ENCODE data around the gene APOBEC3A. TPM values are rescaled to one million over a fixed set of nuclear protein-coding genes. Genes with fewer than 3 reads are reported as not detected.

Gene APOBEC3A
- total RNA-seq, 2 experiments from 2014 or later = not detected

GRCh38 chr22:38935023-38935422 is 22.4 kb upstream of the APOBEC3A start:
- no peaks in the 10 kb centered on the region for H3K36me3 Mint-ChIP-seq (ENCODE audit: low read depth)
- H3K4me1 Mint-ChIP-seq = no peaks in the 10 kb centered on the region
- ChIA-PET POLR2A (no interaction called here), CTCF (no interaction called here)
- H3K27ac Mint-ChIP-seq = no peak overlapping the region
- H3K4me3 Mint-ChIP-seq = no peak overlapping the region
- H3K27me3 Mint-ChIP-seq = peaks cover 12% of the 10 kb centered on the region
- no peak for DNase-seq
- no peaks in the 10 kb centered on the region for H3K9me3 Mint-ChIP-seq

DNA sequence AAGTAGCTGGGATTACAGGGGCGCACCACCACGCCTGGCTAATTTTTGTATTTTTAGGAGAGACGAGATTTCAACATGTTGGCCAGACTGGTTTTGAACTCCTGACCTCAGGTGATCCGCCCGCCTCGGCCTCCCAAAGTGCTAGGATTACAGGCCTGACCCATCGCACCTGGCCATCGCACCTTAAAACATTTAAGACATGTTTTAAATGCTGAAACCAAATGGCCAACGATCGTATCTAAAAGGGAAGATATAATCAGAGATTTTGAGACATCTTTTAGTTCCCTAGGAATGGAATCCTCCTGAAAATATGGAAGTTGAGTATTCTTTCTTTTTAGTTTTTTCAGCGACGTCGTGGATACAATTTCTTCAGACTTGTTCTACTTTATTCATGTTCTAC is 21.8 kb upstream of the APOBEC3A start:
- H3K4me1 Mint-ChIP-seq = no peaks in the 10 kb centered on the region
- no peak overlapping the region for H3K27ac Mint-ChIP-seq
- no peaks in the 10 kb centered on the region for H3K9me3 Mint-ChIP-seq
- CTCF ChIA-PET = interaction anchor here (0.6 to 0.9 kb wide), 2 partner anchors 13 to 67 kb away, joined by 3 read pairs; no protein-coding TSS in a partner anchor
- no peak overlapping the region for H3K4me3 Mint-ChIP-seq
- H3K36me3 Mint-ChIP-seq (ENCODE audit: low read depth) = no peaks in the 10 kb centered on the region
- DNase-seq = no peak
- peaks cover 11% of the 10 kb centered on the region for H3K27me3 Mint-ChIP-seq
- POLR2A ChIA-PET = no interaction called here

DNA sequence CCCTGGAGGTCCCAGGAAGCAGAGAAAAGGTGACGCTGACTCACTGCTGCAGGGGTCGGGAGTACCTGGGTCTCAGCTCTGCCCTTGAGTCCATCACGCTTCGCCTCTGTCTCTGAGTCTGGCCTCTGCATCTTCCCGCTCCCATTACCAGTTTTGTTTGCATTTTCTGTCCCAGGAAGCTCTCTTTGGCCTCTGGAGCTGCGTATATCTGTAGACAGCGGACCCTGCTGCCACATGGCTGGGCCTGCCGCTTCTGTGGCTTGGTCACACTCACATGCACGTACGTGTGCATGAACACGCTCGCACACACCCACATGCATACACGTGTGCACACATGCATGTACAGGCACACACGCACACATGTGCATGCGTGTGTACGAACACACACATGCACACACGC is 20.8 kb upstream of the APOBEC3A start:
- no peak overlapping the region for H3K27ac Mint-ChIP-seq
- no peak overlapping the region for H3K4me3 Mint-ChIP-seq
- H3K36me3 Mint-ChIP-seq (ENCODE audit: low read depth) = no peaks in the 10 kb centered on the region
- DNase-seq = no peak
- H3K27me3 Mint-ChIP-seq = peaks cover 12% of the 10 kb centered on the region
- peaks cover 8% of the 10 kb centered on the region for H3K4me1 Mint-ChIP-seq
- no peaks in the 10 kb centered on the region for H3K9me3 Mint-ChIP-seq
- CTCF ChIA-PET = interaction anchor here (0.6 to 0.9 kb wide), 2 partner anchors 14 to 66 kb away, joined by 3 read pairs; no protein-coding TSS in a partner anchor
- POLR2A ChIA-PET = no interaction called here

- POLR2A ChIA-PET = no interaction called here
- Mint-ChIP-seq H3K4me3 (no peak overlapping the region), H3K9me3 (no peaks in the 10 kb centered on the region), H3K27ac (no peak overlapping the region), H3K36me3 (ENCODE audit: low read depth) (no peaks in the 10 kb centered on the region), H3K4me1 (peaks cover 13% of the 10 kb centered on the region), H3K27me3 (peaks cover 12% of the 10 kb centered on the region)
- CTCF ChIA-PET = no interaction called here
- no peak for DNase-seq
Observed at GRCh38 chr22:38937036-38937435, 20.4 kb upstream of the APOBEC3A start.

DNA sequence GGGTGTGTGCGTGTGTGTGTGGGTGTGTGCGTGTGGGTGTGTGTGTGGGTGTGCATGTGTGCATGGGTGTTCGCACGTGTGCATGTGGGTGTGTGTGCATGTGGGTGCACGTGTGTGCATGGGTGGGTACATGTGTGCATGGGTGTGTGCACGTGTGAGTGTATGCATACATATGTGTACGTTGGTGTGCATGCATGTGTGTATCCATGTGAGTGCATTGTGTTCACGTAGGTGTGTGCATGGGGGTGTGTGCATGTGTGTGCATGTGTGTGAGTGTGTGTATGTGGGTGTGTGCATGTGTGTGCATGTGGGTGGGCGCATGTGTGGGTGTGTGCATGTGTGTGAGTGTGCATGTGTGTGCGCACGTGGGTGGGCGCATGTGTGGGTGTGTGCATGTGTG is 19.9 kb upstream of the APOBEC3A start:
- no peak for DNase-seq
- CTCF ChIA-PET = no interaction called here
- H3K27ac Mint-ChIP-seq = no peak overlapping the region
- H3K36me3 Mint-ChIP-seq (ENCODE audit: low read depth) = no peaks in the 10 kb centered on the region
- peaks cover 12% of the 10 kb centered on the region for H3K27me3 Mint-ChIP-seq
- no peaks in the 10 kb centered on the region for H3K9me3 Mint-ChIP-seq
- no peak overlapping the region for H3K4me3 Mint-ChIP-seq
- peaks cover 15% of the 10 kb centered on the region for H3K4me1 Mint-ChIP-seq
- POLR2A ChIA-PET = no interaction called here

DNA sequence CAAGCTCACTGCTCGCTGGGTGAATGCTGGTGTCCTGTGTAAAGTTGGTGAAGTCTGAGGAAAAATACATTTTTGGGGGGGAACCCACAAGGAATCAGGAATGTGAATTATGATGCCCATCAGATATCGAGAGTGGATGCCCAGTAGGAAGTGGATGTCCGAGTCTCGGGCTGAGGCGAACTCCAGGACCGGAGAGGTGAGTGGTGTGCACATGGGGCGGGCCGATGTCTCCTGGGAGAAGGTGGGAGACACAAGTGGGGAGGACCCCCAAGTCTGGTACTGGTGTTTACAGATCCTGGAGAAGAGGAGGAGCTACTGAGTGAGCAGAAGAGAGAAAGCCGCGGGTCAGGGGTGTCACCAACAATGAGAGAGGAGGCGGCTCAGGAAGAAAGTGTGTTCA is 19.2 kb upstream of the APOBEC3A start:
- no peaks in the 10 kb centered on the region for H3K9me3 Mint-ChIP-seq
- peak overlapping the region; percentile 3 for H3K27ac Mint-ChIP-seq
- DNase-seq = no peak
- H3K4me1 Mint-ChIP-seq = peaks cover 20% of the 10 kb centered on the region
- ChIA-PET CTCF (interaction anchor here (1.4 to 1.8 kb wide), 2 partner anchors 11 to 13 kb away, joined by 3 to 5 read pairs; no protein-coding TSS in a partner anchor), POLR2A (no interaction called here)
- H3K27me3 Mint-ChIP-seq = peaks cover 6% of the 10 kb centered on the region
- H3K4me3 Mint-ChIP-seq = no peak overlapping the region
- H3K36me3 Mint-ChIP-seq (ENCODE audit: low read depth) = no peaks in the 10 kb centered on the region

DNA sequence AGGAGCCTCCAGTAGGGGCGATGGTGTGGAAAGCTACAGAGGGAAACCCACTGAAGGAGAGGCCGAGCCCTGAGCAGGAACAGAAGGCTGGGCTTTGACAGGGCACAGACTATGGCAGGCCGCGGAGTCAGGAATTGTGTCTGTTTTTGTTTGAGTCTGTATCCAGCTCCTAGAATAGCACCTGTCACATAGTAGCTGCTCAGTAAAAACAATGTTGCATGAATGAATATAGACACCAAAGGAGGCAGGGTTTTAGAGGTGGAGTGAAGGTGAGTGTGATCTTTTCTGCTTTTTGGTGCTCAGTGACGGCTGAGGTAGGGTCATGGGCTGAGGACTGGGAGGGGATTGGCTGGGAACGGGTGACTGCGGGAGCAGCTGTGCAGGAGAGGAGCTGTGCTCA is 18.5 kb upstream of the APOBEC3A start:
- Mint-ChIP-seq H3K4me3 (no peak overlapping the region), H3K27ac (no peak overlapping the region), H3K27me3 (peaks cover 10% of the 10 kb centered on the region), H3K4me1 (peaks cover 25% of the 10 kb centered on the region), H3K36me3 (ENCODE audit: low read depth) (no peaks in the 10 kb centered on the region), H3K9me3 (no peaks in the 10 kb centered on the region)
- POLR2A ChIA-PET = no interaction called here
- no peak for DNase-seq
- CTCF ChIA-PET = interaction anchor here (1.0 to 1.8 kb wide), 4 partner anchors 11 to 69 kb away, joined by 3 to 5 read pairs (median 4); no protein-coding TSS in a partner anchor

DNA sequence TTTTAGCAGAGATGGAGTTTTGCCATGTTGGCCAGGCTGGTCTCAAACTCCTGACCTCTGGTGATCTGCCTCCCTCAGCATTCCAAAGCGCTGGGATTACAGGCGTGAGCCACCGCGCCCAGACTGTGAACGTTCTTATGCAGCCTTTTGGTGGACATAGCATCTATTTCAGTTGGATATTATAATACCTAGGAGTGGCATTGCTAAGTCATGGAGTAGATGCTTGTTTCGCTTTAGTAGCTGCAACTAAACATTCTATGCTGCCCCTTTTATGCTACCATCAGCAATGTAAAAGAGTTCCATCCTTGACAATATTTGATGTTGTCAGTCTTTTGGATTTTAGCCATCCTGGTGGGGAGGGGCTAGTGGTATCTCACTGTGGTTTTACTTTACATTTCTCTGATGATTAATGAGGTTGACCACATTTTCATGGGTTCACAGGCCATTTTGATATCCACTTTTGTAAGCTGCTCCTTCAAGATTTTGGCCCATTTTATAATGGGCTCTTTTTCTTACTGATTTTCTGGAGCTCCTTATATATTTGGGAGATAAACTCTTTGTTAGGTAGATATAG is 16.5 kb upstream of the APOBEC3A start:
- DNase-seq = no peak
- H3K27ac Mint-ChIP-seq = no peak overlapping the region
- CTCF ChIA-PET = interaction anchor here (0.9 to 2.4 kb wide), 4 partner anchors 10 to 207 kb away, joined by 3 to 10 read pairs (median 4); no protein-coding TSS in a partner anchor
- peaks cover 28% of the 10 kb centered on the region for H3K4me1 Mint-ChIP-seq
- POLR2A ChIA-PET = interaction anchor here (0.9 kb wide), 1 partner anchor 73 kb away, joined by 3 read pairs; no protein-coding TSS in a partner anchor
- peaks cover 24% of the 10 kb centered on the region for H3K27me3 Mint-ChIP-seq
- H3K4me3 Mint-ChIP-seq = peak overlapping the region; percentile 70
- H3K9me3 Mint-ChIP-seq = no peaks in the 10 kb centered on the region
- no peaks in the 10 kb centered on the region for H3K36me3 Mint-ChIP-seq (ENCODE audit: low read depth)

GRCh38 chr22:38941488-38941987 is 15.9 kb upstream of the APOBEC3A start:
- H3K27me3 Mint-ChIP-seq = peaks cover 29% of the 10 kb centered on the region
- H3K4me1 Mint-ChIP-seq = peaks cover 28% of the 10 kb centered on the region
- no peaks in the 10 kb centered on the region for H3K36me3 Mint-ChIP-seq (ENCODE audit: low read depth)
- peak overlapping the region; percentile 68 for H3K27ac Mint-ChIP-seq
- POLR2A ChIA-PET = interaction anchor here (0.9 kb wide), 1 partner anchor 73 kb away, joined by 3 read pairs; no protein-coding TSS in a partner anchor
- CTCF ChIA-PET = interaction anchor here (0.6 to 2.4 kb wide), 5 partner anchors 10 to 1515 kb away, joined by 3 to 10 read pairs (median 3); no protein-coding TSS in a partner anchor
- no peaks in the 10 kb centered on the region for H3K9me3 Mint-ChIP-seq
- H3K4me3 Mint-ChIP-seq = peak overlapping the region; percentile 70
- DNase-seq = peak; percentile 31

DNA sequence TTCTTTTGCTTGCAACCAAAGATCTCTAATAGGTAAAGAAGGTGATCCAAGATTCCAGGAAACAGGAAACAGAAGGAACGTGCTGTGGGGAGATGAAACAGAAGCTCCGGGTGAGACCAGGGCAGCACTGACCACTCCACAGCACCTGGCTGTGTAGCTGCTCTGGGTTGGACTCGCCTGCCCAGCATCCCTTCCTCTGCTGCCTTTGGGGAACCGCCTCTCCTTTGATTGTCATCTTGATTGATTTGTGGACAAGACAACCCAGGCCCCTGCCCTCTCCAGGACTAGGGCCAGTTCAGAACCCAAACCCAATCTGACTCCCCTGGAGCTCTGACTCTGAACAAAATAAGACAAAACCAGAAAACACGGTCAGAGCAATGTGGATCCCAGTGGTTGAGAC is 14.7 kb upstream of the APOBEC3A start:
- no peak overlapping the region for H3K27ac Mint-ChIP-seq
- peaks cover 28% of the 10 kb centered on the region for H3K4me1 Mint-ChIP-seq
- ChIA-PET POLR2A (no interaction called here), CTCF (interaction anchor here (0.6 to 2.4 kb wide), 5 partner anchors 8 to 1157 kb away, joined by 3 to 10 read pairs (median 5); partner anchors contain the start of gene APOBEC3A)
- H3K9me3 Mint-ChIP-seq = no peaks in the 10 kb centered on the region
- DNase-seq = no peak
- no peaks in the 10 kb centered on the region for H3K36me3 Mint-ChIP-seq (ENCODE audit: low read depth)
- peaks cover 32% of the 10 kb centered on the region for H3K27me3 Mint-ChIP-seq
- no peak overlapping the region for H3K4me3 Mint-ChIP-seq

DNA sequence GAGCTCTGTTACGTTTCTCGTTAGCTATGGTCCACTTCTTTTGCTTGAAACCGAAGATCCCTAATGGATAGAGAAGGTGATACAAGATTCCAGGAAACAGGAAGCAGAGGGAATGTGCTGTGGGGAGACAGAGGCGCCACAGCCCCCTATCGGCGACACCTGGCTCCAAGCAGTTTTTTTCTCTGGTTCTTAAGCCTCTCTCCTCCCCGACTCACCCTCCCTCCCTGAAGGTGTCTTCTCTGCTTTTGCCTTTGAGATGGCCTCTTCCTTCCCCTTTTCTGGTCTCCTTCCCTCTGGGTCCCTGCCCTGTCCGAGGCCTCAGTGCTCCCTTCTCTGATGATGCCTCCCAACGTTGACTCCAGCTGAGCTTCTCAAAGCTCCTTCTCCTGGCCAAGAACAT is 14.2 kb upstream of the APOBEC3A start:
- ChIA-PET CTCF (interaction anchor here (0.6 to 2.4 kb wide), 5 partner anchors 8 to 1156 kb away, joined by 3 to 10 read pairs (median 3); partner anchors contain the start of gene APOBEC3A), POLR2A (no interaction called here)
- Mint-ChIP-seq H3K9me3 (no peaks in the 10 kb centered on the region), H3K36me3 (ENCODE audit: low read depth) (no peaks in the 10 kb centered on the region), H3K27ac (no peak overlapping the region), H3K27me3 (peaks cover 35% of the 10 kb centered on the region), H3K4me1 (peaks cover 28% of the 10 kb centered on the region), H3K4me3 (no peak overlapping the region)
- no peak for DNase-seq

GRCh38 chr22:38943882-38944281 is 13.5 kb upstream of the APOBEC3A start:
- Mint-ChIP-seq H3K27ac (no peak overlapping the region), H3K4me1 (peaks cover 28% of the 10 kb centered on the region), H3K9me3 (no peaks in the 10 kb centered on the region), H3K27me3 (peaks cover 37% of the 10 kb centered on the region), H3K4me3 (no peak overlapping the region), H3K36me3 (ENCODE audit: low read depth) (no peaks in the 10 kb centered on the region)
- ChIA-PET CTCF (interaction anchor here (0.9 to 1.7 kb wide), 2 partner anchors 10 to 16 kb away, joined by 3 to 8 read pairs; no protein-coding TSS in a partner anchor), POLR2A (interaction anchor here (0.8 kb wide), 1 partner anchor 230 kb away, joined by 8 read pairs; no protein-coding TSS in a partner anchor)
- no peak for DNase-seq

- no peak for DNase-seq
- H3K27me3 Mint-ChIP-seq = peaks cover 37% of the 10 kb centered on the region
- H3K27ac Mint-ChIP-seq = no peak overlapping the region
- no peaks in the 10 kb centered on the region for H3K9me3 Mint-ChIP-seq
- H3K36me3 Mint-ChIP-seq (ENCODE audit: low read depth) = no peaks in the 10 kb centered on the region
- peaks cover 28% of the 10 kb centered on the region for H3K4me1 Mint-ChIP-seq
- ChIA-PET CTCF (no interaction called here), POLR2A (interaction anchor here (0.5 to 0.8 kb wide), 2 partner anchors 18 to 229 kb away, joined by 6 to 8 read pairs; no protein-coding TSS in a partner anchor)
- H3K4me3 Mint-ChIP-seq = no peak overlapping the region
Observed at GRCh38 chr22:38944653-38945052, 12.8 kb upstream of the APOBEC3A start.

Data from activated CD4-positive, alpha-beta T cell treated with anti-CD3 and anti-CD28 coated beads, Interleukin-2, amount 10 ng/mL, durations not matched to agents 7 days and 5 days (primary cell).